ENCODE data around the gene TNFAIP2. TPM values are rescaled to one million over a fixed set of nuclear protein-coding genes. Genes with fewer than 3 reads are reported as not detected.

Gene TNFAIP2
- total and polyA plus RNA-seq, 2 of the 4 experiments (the other 2 are of a cell fraction), result 6.3 to 9.6 TPM

DNA sequence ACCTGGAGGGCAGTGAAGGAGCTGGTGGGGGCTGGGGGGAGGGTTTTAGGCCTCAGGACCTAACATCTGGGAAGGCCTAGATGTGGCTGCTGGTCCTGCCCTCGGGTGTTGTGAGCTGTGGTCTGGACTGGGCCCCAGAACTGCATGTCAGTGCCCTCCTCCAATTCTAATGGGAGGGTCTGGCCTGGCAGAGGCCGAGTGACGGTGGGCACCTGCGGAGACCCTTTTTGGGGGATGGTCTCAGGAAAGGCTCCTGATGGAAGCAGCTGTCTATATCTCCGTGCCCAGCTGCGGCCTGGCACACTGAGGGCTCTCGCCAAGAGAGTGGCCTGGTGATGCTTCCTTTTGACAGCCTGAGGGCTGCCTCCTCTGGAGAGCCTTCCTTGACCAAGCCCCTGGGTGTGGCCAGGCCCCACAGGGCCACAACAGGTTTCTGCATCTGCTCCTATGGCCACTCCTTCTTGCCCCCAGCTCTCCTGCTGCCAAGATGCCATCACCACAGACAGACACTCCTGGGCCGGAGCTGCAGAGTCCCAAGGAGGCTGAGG is 23.5 kb upstream of the TNFAIP2 start:
- H2AFZ ChIP-seq (replicated peaks; ENCODE audit: low read length, poor library complexity), result no peak overlapping the region
- no peak overlapping the region for H4K5ac ChIP-seq (ENCODE audit: low read depth, low read length)
- H4K8ac ChIP-seq (ENCODE audit: low read depth in 2 of 2, low read length in 2 of 2), result no peak overlapping the region
- no peak overlapping the region for H3K4me3 ChIP-seq (ENCODE audit: insufficient read depth, low read depth, low read length)
- no peaks in the 10 kb centered on the region; the same call in 1 of the 2 replicates for H4K20me1 ChIP-seq (ENCODE audit: insufficient read depth, low read length)
- no peak overlapping the region for H3K23ac ChIP-seq (ENCODE audit: low read depth, low read length)
- no peak for TF ChIP-seq SMC3 (IDR thresholded peaks at IDR 0.05; ENCODE audit: low read depth, low read length)
- no peak for TF ChIP-seq MAFK (IDR thresholded peaks at IDR 0.05; ENCODE audit: low read depth, low read length)
- no peak for TF ChIP-seq RFX5 (IDR thresholded peaks at IDR 0.05; ENCODE audit: low read depth, low read length)
- TF ChIP-seq, protein P1, sequence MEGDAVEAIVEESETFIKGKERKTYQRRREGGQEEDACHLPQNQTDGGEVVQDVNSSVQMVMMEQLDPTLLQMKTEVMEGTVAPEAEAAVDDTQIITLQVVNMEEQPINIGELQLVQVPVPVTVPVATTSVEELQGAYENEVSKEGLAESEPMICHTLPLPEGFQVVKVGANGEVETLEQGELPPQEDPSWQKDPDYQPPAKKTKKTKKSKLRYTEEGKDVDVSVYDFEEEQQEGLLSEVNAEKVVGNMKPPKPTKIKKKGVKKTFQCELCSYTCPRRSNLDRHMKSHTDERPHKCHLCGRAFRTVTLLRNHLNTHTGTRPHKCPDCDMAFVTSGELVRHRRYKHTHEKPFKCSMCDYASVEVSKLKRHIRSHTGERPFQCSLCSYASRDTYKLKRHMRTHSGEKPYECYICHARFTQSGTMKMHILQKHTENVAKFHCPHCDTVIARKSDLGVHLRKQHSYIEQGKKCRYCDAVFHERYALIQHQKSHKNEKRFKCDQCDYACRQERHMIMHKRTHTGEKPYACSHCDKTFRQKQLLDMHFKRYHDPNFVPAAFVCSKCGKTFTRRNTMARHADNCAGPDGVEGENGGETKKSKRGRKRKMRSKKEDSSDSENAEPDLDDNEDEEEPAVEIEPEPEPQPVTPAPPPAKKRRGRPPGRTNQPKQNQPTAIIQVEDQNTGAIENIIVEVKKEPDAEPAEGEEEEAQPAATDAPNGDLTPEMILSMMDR (conservative IDR thresholded peaks at IDR 0.05; ENCODE audit: low read depth, low read length), result no peak
- TF ChIP-seq CEBPB (IDR thresholded peaks at IDR 0.05; ENCODE audit: low read depth, low read length), result no peak
- TF ChIP-seq BHLHE40 (IDR thresholded peaks at IDR 0.05; ENCODE audit: low read depth, low read length), result no peak
- TF ChIP-seq, protein P2, sequence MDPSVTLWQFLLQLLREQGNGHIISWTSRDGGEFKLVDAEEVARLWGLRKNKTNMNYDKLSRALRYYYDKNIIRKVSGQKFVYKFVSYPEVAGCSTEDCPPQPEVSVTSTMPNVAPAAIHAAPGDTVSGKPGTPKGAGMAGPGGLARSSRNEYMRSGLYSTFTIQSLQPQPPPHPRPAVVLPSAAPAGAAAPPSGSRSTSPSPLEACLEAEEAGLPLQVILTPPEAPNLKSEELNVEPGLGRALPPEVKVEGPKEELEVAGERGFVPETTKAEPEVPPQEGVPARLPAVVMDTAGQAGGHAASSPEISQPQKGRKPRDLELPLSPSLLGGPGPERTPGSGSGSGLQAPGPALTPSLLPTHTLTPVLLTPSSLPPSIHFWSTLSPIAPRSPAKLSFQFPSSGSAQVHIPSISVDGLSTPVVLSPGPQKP (IDR thresholded peaks at IDR 0.05; ENCODE audit: borderline replicate concordance, low read depth, low read length), result no peak
- TF ChIP-seq MXI1 (IDR thresholded peaks at IDR 0.05; ENCODE audit: borderline replicate concordance, low read depth, low read length), result no peak
- TF ChIP-seq RAD21 (IDR thresholded peaks at IDR 0.05; ENCODE audit: low read length), result no peak
- no peak for TF ChIP-seq POLR2A (IDR thresholded peaks at IDR 0.05; ENCODE audit: low read depth, low read length)
- no peak for TF ChIP-seq MAZ (IDR thresholded peaks at IDR 0.05; ENCODE audit: borderline replicate concordance, low read depth, low read length)
- TF ChIP-seq NFE2L2 (IDR thresholded peaks at IDR 0.05; ENCODE audit: low read depth, low read length), result no peak
- TF ChIP-seq, protein P3, sequence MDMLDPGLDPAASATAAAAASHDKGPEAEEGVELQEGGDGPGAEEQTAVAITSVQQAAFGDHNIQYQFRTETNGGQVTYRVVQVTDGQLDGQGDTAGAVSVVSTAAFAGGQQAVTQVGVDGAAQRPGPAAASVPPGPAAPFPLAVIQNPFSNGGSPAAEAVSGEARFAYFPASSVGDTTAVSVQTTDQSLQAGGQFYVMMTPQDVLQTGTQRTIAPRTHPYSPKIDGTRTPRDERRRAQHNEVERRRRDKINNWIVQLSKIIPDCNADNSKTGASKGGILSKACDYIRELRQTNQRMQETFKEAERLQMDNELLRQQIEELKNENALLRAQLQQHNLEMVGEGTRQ (IDR thresholded peaks at IDR 0.05; ENCODE audit: low read depth, low read length), result no peak
- TF ChIP-seq CHD1 (IDR thresholded peaks at IDR 0.05; ENCODE audit: low read depth, low read length), result no peak
- no peak for TF ChIP-seq RCOR1 (IDR thresholded peaks at IDR 0.05; ENCODE audit: insufficient replicate concordance, low read length)
- TF ChIP-seq FOS (IDR thresholded peaks at IDR 0.05; ENCODE audit: low read depth, low read length), result no peak
- no peak overlapping the region for H3K56ac ChIP-seq (ENCODE audit: extremely low read depth, insufficient read depth, low read length)
- H3K27ac ChIP-seq (ENCODE audit: insufficient read depth, low read length), result no peak overlapping the region
- H3K18ac ChIP-seq (ENCODE audit: low read depth, low read length), result no peak overlapping the region
- WGBS, 2 experiments (ENCODE audit: extremely low coverage in 2 of 2, insufficient read length in 1 of 2), result 95% methylated on average over 3 of the region's 8 CpGs; no CpG with 5 or more reads in 1 of the 2 experiments
- no peak overlapping the region for H3K4me2 ChIP-seq (ENCODE audit: low read depth, low read length)
- no peak for DNase-seq
- H2BK5ac ChIP-seq (ENCODE audit: low read depth, low read length, poor library complexity, severe bottlenecking), result no peak overlapping the region
- H3K9ac ChIP-seq (ENCODE audit: low read depth, low read length), result no peak overlapping the region
- no peak overlapping the region for H4K91ac ChIP-seq (ENCODE audit: insufficient read depth, low read depth, low read length)
- intact Hi-C loops (cut with micrococcal nuclease), result no loop called here
- dilution Hi-C loops (cut with HindIII; ENCODE audit: low sequenced_read_pairs, unreplicated experiment), result no loop called here
- no peak for ATAC-seq (ENCODE audit: low read depth)
- no peak overlapping the region for H3K14ac ChIP-seq (replicated peaks; ENCODE audit: low read depth, low read length)
- no peak overlapping the region for H2AK9ac ChIP-seq (replicated peaks; ENCODE audit: low read depth, low read length, poor library complexity)
- peaks cover 60% of the 10 kb centered on the region for H3K27me3 ChIP-seq (ENCODE audit: control insufficient read depth, insufficient read depth, low read length)
- no peak overlapping the region for H2BK15ac ChIP-seq (ENCODE audit: low read depth, low read length)
- no peaks in the 10 kb centered on the region for H3K9me1 ChIP-seq (ENCODE audit: insufficient read depth, low read length)
- ChIA-PET POLR2A (ENCODE audit: unreplicated experiment) (no interaction called here), CTCF (interaction anchor here (1.5 kb wide), 1 partner anchor 89 kb away, joined by 3 read pairs; no protein-coding TSS in a partner anchor)
- no peak overlapping the region for H3K4ac ChIP-seq (ENCODE audit: low read depth, low read length)
- no peak overlapping the region for H2AK5ac ChIP-seq (ENCODE audit: low read depth, low read length)
- in situ Hi-C loops (cut with MboI; ENCODE audit: low sequenced_read_pairs), result no loop called here
- no peaks in the 10 kb centered on the region for H3K36me3 ChIP-seq (ENCODE audit: control insufficient read depth, insufficient read depth, low read length)
- no peak overlapping the region for H2BK120ac ChIP-seq (ENCODE audit: low read depth, low read length)
- H3K9me3 ChIP-seq (ENCODE audit: control insufficient read depth, insufficient read depth, low read length), result no peaks in the 10 kb centered on the region; the same call in 1 of the 2 replicates
- H2BK20ac ChIP-seq (ENCODE audit: low read depth, low read length), result no peak overlapping the region
- BruUV-seq (replicated peaks), result no TSS peak
- H3K4me1 ChIP-seq (ENCODE audit: control insufficient read depth, insufficient read depth, low read length), result peaks cover 2% of the 10 kb centered on the region; the same call in 1 of the 2 replicates
- no peaks in the 10 kb centered on the region for H3K79me1 ChIP-seq (ENCODE audit: low read depth in 1 of 2, low read length in 2 of 2)

Measured in IMR-90 (cell line).